Kidney tubule cell (primary cell): ENCODE measurements around the gene RHOF.
A peak's percentile ranks its signal among the peaks of the same experiment; 100 is the strongest.

Source experiments
- DNase-seq: peaks from one replicate; pipeline ENCODE4 v3.0.0-alpha.2; 2018; ENCODE audit warnings: low spot score

Gene RHOF

DNA sequence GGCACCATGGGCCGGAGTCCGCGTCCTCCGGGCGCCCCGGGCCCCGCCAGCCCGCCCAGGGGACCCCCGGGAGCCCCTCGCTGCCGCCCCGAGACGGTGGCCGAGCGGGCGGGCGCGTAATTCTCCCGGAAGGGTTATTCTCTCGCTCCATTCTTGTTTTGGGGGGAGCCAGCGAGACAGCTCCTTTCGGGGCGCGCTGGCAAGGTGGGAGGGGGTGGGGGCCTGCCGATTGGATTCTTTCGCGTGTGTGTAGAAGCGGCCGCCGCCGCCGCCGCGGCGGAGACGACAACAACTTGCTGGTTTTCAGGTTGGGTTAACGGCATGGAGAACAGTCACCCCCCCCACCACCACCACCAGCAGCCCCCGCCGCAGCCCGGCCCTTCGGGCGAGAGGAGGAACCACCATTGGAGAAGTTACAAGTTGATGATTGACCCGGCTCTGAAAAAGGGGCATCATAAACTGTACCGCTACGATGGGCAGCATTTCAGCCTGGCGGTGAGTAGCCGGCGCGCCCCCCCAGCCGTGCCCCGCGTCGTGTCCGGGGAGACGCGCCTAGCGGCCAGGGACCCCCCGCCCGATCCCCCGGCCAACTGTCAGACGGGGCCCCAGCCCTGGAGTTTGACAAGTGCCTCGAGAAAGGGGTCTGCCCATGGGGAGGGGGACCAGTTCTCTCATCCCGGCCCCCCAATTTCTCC, 11.1 kb upstream of the RHOF start:
- peak; percentile 70 for DNase-seq

- DNase-seq, result peak; percentile 76
Measured at GRCh38 chr12:121803861-121804416, 10.5 kb upstream of the RHOF start, which contains the start of gene SETD1B. SETD1B (plus strand) TSS chr12:121804009; CDS start chr12:121804738, 729 bp downstream.

DNA sequence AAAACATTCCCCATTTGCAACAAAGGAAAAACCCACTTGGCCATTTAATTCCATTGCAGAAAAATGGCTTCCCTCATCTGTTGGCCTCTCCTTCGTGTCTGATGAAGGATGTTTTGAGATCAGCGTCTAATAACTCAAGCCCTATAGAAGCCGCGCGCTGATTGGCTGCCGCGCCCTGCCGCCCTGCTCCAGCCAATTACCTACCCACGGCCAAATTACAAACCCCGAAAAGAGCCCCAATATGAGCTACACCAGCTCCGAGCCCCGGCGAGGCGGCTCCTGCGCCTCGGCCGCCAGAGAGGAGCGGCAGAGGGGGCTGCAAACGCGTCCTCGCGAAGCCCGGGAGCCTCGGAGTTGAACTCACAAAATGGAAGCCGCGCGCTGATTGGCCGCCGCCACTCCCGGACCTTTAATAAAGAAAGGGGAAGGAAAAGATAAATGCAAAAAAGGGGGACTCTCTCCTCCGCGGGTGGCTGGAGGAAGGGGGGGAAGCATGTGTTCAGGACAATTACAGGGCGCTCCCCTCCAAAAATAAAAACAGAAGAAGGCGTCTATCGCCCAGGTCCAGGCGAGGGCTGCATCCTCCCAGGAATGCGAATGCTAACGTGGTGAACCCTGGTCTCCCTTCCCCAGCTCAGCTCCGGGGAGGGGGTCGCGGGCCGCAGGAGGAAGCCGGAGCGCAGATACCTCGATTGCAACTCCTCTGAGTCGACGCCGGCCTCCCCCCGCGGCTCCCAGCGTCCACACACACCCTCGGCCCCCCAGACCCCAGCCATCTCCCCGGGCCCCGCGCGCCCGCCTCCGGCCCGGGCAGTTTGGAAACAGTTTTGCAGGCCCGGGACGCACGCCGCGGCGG, 9.6 kb upstream of the RHOF start:
- DNase-seq, result peak; percentile 93

- no peak for DNase-seq
Measured at GRCh38 chr12:121802485-121802842, 9.0 kb upstream of the RHOF start.

DNA sequence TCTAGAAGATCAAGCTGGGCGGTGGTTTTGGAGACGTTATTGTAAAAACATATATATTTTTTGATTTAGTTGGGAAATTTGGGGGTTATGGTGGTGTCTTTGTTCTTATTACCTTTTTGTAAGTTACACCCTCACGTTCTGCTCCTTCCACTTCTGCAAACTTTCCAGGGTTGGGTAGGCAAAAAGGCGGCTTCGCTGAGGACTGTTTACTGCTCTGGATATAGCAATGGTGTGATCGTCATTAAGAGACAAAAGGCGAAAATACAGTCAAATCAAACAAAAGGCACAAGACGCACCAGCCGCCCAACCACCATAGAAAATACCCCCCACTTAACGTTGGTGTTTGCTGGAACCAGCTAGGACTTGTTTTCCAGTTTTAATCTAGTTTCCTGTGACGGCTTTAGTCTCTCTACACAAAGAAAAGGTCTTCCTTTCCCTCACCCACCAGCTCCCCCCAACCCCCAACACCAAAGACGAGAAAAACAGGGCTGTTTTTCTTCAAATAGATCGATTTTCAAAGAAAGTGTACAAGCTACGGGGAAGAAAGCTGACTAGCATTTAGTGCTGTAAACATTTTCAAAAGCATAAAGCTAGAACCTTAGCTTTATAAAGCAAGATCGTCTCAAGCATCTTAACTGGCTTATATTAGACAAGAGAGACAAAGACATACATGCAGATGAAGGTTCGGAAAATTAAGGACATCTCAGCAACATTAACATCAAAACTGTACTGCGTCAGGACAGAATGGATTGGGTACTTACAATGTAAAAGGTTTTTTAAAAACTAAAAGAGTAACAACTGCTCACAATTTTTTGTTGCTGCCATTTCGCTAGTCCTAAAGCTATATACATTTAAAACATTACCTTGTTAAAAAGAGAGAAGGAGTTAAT, 8.4 kb upstream of the RHOF start:
- DNase-seq, result peak; percentile 60

DNA sequence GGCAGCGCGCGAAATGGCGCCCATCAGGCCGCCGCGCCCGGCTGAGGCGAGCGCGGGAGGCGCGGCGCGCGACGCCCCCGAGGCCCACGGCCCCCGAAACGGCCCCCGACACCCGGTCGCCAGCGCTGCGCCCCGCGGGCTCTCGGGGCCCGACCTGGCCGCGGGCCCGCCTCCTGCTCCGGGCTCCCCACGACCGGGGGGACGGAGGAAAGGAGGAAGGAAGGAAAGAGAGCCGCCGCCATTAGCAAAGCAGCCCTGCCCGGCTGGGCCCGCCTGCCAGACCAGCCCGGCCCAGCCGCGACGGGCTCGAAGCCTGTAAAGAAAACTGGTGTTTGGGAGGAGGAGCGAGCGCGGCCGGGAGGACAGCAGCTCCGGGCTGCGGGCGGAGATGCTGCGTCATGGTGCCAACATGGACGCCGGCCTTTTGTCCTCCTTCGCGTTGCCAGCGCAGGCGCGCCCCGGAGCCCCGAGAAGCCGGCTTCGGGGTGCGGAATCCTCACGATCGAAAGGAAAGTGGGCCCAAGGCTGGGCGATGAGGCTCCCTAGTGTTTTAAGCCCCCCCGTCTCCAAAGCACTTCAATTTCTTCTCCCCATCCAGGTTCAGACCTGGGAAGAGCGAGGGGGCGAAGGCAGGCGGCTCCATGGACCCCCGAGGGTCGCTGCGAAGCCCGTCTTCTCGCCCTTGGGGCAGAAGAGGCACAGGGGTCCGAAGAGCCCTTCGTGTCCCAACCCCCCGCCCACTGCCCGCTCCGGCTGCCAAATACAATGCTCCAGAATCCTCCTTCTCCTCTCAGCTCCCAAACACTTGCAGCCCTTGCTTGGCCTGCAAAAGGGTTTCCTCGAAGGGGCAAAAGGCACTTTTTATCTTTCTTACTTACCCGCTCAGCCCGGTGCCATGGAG, 7.5 kb upstream of the RHOF start:
- DNase-seq, result peak; percentile 81

GRCh38 chr12:121799842-121800693, 6.6 kb upstream of the RHOF start:
- DNase-seq, result peak; percentile 93

GRCh38 chr12:121799156-121799841, 5.8 kb upstream of the RHOF start:
- DNase-seq, result peak; percentile 86

DNA sequence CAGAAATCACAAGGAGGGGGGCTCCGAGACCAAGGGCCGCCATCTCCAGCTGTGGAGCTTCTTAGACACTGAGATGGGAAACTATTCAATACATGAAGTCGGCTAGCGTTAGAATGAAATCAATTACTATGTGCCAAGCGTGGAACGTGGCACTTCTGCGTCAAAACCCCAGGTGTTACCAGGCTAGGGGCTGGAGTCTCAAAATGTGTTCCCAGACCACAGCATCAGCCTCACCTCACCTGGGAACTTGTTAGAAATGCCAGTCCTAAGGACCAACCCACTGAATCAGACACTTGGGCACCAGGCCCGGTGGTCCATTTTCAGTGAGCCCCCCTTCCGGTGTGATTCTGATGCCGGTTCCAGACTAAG, 5.3 kb upstream of the RHOF start:
- peak; percentile 9 for DNase-seq

GRCh38 chr12:121797937-121798786, 4.7 kb upstream of the RHOF start:
- DNase-seq, result peak; percentile 44

DNA sequence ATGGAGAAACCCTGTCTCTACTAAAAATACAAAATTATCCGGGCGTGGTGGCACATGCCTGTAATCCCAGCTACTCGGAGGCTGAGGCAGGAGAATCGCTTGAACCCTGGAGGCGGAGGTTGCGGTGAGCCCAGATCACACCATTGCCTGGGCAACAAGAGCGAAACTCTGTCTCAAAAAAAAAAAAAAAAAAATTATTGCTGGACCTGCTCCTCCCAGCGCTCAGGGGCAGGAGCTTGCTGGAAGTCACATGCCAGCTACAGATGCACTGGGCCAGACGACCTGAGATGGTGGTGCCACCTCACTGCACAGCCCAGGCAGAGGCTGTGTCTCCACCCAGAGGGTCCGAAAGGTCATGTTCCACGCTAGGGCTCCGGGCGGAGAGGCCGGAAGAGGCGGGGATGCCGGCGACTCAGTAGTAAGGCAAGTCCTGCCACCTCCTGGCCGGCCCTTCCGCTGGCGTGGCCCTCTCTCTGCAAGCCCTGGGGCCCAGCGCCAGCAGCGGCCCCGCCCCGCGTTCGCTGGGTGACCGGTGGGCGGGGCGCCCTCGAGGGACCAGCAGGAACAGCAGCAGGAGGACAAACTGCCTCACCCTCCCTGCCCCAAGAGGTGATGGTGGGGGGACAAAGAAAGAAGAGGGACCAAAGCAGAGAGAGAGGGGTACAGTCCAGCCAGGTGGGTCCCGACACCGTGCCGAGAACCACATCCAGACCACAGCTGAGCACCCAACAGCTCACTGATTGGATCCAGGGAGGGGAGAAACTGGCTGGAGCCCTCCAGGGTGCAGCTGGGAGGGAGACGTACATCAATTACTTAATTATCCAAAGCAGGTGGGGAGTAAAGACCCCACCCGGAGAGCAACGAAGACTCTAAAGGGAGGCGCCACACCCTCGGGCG, 3.6 kb upstream of the RHOF start:
- DNase-seq, result peak; percentile 98

DNA sequence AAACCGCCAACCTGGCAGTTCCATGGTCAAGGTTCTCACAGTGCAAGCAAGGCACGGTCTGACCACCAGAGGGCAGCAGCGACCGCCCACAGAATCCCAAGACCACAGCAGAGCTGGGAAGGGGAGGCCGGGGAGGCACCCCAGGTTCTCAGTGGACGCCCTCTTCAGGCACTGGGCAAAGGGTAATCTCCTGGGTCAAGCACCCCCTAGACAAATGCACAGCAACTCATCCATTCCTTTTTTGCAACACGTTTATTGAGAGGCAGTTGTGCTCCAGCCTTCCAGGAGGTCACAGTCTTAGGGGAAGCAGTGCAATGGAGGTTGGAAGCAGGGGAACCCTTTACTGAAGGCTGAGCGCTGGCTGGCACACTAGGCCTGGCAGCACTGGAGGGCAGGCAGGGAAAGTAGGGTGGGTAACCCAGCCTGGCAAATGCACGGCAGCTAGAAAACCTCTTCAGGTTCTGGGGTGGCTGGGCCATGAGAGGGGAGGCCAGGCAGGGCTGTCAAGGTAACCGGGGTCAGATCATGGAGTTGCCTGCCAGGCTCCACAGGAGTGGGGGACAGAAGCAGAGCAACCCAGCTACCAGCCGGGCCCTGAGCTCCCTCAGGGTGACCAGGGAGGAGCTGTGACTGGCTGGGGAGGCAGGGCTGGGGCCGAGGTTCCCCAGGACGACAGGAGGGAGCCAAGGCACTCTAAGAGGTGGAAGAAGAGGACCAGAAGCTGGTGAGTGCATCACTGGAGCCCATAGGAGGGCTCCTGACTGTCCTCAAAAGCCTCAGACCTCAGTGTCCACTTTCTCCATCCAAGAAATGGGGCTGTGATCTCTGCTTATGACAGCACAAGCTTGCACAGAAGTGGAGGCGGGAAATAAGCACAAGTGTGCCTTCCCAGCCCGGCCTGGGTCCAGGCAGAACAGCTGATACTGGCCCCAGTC, 1.8 kb upstream of the RHOF start:
- DNase-seq, result peak; percentile 83

GRCh38 chr12:121794534-121795033, 1.1 kb upstream of the RHOF start:
- peak; percentile 65 for DNase-seq

DNA sequence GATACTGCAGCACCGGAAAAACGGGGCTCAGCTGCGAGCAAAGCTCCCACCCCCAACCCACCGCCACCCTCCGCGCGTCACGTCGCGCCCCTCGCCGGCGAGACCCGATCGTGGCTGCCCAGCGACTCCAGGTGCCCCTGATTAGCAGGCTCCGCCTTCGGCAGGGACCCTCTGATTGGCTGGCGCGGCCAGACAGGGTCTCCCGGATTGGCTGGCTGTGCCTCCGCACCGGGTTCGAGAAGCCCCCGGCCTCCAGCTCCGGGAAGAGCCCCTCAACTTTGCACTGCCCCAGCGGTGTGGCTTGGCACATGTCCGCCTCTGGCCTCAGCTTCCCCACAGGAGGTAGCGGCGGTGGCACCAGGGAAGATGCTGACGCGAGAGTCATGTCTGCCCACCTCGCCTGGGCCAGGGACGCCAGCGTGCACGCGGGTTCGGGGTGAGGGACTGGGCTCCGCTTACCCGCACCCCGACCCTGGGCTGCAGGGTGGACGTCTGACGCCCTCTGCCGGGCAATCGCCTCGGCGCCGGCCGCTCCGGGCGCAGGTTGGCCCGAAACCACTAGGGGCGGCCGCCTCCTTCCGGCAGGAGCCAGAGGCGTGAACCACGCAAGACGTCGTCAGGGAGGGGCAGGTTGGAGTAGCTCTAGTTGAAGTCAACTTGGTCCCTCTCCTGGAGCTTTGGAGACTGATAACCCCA, 498 bp upstream of the RHOF start:
- peak; percentile 95 for DNase-seq
